ENCODE results near the gene HK1. TPM values are rescaled to one million over a fixed set of nuclear protein-coding genes. Genes with fewer than 3 reads are reported as not detected.

The HK1 gene
- total and polyA plus RNA-seq, 2 of the 4 experiments (the other 2 are of a cell fraction), result 53.7 to 90.5 TPM

- intact Hi-C loops (cut with micrococcal nuclease), result no loop called here
- ATAC-seq (ENCODE audit: low read depth), result no peak
These were observed 34.2 kb downstream of the HK1 start for GRCh38 chr10:69312528-69312927.

More at GRCh38 chr10:69312528-69312927, 34.2 kb downstream of the HK1 start:
- CTCF ChIA-PET, result no interaction called here
- no CpG with 5 or more reads among the region's 4 CpGs for WGBS, 2 experiments (ENCODE audit: extremely low coverage in 2 of 2, insufficient read length in 1 of 2)
- Histone ChIP-seq H3K4me1 (ENCODE audit: control insufficient read depth, insufficient read depth, low read length) (peaks cover 7% of the 10 kb centered on the region), H2BK15ac (ENCODE audit: low read depth, low read length) (no peak overlapping the region), H4K91ac (ENCODE audit: insufficient read depth, low read depth, low read length) (no peak overlapping the region), H2BK120ac (ENCODE audit: low read depth, low read length) (no peak overlapping the region), H3K9ac (ENCODE audit: low read depth, low read length) (no peak overlapping the region), H3K79me1 (ENCODE audit: low read depth in 1 of 2, low read length in 2 of 2) (peaks cover 0 to 2% of the 10 kb centered on the region in 2 experiments; a peak in 1 of 4 replicates), H2BK5ac (ENCODE audit: low read depth, low read length, poor library complexity, severe bottlenecking) (no peak overlapping the region), H3K9me3 (ENCODE audit: control insufficient read depth, insufficient read depth, low read length) (no peaks in the 10 kb centered on the region), H2AK9ac (replicated peaks; ENCODE audit: low read depth, low read length, poor library complexity) (no peak overlapping the region), H4K5ac (ENCODE audit: low read depth, low read length) (no peak overlapping the region), H4K8ac (ENCODE audit: low read depth in 2 of 2, low read length in 2 of 2) (no peak overlapping the region), H3K14ac (replicated peaks; ENCODE audit: low read depth, low read length) (no peak overlapping the region), H3K4me3 (ENCODE audit: insufficient read depth, low read depth, low read length) (no peak overlapping the region), H3K36me3 (ENCODE audit: control insufficient read depth, insufficient read depth, low read length) (no peaks in the 10 kb centered on the region), H3K56ac (ENCODE audit: extremely low read depth, insufficient read depth, low read length) (no peak overlapping the region), H3K27me3 (ENCODE audit: control insufficient read depth, insufficient read depth, low read length) (no peaks in the 10 kb centered on the region; the same call in 1 of the 2 replicates), H3K9me1 (ENCODE audit: insufficient read depth, low read length) (peaks cover 8% of the 10 kb centered on the region; the same call in 1 of the 2 replicates), H3K4me2 (ENCODE audit: low read depth, low read length) (no peak overlapping the region), H2AFZ (replicated peaks; ENCODE audit: low read length, poor library complexity) (no peak overlapping the region), H2BK20ac (ENCODE audit: low read depth, low read length) (no peak overlapping the region), H3K4ac (ENCODE audit: low read depth, low read length) (no peak overlapping the region), H4K20me1 (ENCODE audit: insufficient read depth, low read length) (no peaks in the 10 kb centered on the region), H3K27ac (ENCODE audit: insufficient read depth, low read length) (no peak overlapping the region), H3K18ac (ENCODE audit: low read depth, low read length) (no peak overlapping the region), H2AK5ac (ENCODE audit: low read depth, low read length) (no peak overlapping the region), H3K23ac (ENCODE audit: low read depth, low read length) (no peak overlapping the region)
- TF ChIP-seq, protein P1, sequence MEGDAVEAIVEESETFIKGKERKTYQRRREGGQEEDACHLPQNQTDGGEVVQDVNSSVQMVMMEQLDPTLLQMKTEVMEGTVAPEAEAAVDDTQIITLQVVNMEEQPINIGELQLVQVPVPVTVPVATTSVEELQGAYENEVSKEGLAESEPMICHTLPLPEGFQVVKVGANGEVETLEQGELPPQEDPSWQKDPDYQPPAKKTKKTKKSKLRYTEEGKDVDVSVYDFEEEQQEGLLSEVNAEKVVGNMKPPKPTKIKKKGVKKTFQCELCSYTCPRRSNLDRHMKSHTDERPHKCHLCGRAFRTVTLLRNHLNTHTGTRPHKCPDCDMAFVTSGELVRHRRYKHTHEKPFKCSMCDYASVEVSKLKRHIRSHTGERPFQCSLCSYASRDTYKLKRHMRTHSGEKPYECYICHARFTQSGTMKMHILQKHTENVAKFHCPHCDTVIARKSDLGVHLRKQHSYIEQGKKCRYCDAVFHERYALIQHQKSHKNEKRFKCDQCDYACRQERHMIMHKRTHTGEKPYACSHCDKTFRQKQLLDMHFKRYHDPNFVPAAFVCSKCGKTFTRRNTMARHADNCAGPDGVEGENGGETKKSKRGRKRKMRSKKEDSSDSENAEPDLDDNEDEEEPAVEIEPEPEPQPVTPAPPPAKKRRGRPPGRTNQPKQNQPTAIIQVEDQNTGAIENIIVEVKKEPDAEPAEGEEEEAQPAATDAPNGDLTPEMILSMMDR (conservative IDR thresholded peaks at IDR 0.05; ENCODE audit: low read depth, low read length), result no peak
- no peak for TF ChIP-seq MXI1 (IDR thresholded peaks at IDR 0.05; ENCODE audit: borderline replicate concordance, low read depth, low read length)
- TF ChIP-seq CHD1 (IDR thresholded peaks at IDR 0.05; ENCODE audit: low read depth, low read length), result no peak
- in situ Hi-C loops (cut with MboI; ENCODE audit: low sequenced_read_pairs), result no loop called here
- dilution Hi-C loops (cut with HindIII; ENCODE audit: low sequenced_read_pairs, unreplicated experiment), result no loop called here
- no peak for DNase-seq
- POLR2A ChIA-PET (ENCODE audit: unreplicated experiment), result no interaction called here
- BruUV-seq (replicated peaks), result no TSS peak
